Measurements from ENCODE around the gene ATP6V1B1.
"Not testable (repeated sequence)": the region's sequence is repeated elsewhere in the genome, so short reads cannot be mapped to it uniquely, and the experiment has no call there.

Gene ATP6V1B1

DNA sequence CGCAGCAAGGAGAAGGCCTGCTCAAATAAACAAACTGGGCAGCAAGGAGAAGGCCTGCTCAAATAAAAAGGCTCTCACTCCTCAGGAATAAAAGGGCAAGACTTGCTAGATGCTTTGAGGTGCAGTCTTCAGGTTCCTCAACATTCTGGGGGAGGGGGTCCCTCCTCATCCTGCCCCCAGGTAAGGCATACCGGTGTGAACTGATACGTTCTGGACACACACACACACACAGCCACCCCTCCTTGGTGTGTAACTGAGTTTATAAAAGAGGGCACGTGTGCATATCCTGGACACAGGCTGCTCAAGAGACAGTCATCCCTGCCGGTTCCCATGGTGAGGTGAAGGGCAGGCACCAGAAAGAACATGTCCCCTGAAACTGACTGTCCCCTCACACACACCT lies 54.5 kb downstream of the ATP6V1B1 start:
- DNase-seq (ENCODE audit: low read depth) = no peak

GRCh38 chr2:70991142-70991541 lies 55.4 kb downstream of the ATP6V1B1 start:
- DNase-seq (ENCODE audit: low read depth) = no peak

- no peak for DNase-seq (ENCODE audit: low read depth)
Observed at GRCh38 chr2:70991742-70992141, 56.0 kb downstream of the ATP6V1B1 start.

DNA sequence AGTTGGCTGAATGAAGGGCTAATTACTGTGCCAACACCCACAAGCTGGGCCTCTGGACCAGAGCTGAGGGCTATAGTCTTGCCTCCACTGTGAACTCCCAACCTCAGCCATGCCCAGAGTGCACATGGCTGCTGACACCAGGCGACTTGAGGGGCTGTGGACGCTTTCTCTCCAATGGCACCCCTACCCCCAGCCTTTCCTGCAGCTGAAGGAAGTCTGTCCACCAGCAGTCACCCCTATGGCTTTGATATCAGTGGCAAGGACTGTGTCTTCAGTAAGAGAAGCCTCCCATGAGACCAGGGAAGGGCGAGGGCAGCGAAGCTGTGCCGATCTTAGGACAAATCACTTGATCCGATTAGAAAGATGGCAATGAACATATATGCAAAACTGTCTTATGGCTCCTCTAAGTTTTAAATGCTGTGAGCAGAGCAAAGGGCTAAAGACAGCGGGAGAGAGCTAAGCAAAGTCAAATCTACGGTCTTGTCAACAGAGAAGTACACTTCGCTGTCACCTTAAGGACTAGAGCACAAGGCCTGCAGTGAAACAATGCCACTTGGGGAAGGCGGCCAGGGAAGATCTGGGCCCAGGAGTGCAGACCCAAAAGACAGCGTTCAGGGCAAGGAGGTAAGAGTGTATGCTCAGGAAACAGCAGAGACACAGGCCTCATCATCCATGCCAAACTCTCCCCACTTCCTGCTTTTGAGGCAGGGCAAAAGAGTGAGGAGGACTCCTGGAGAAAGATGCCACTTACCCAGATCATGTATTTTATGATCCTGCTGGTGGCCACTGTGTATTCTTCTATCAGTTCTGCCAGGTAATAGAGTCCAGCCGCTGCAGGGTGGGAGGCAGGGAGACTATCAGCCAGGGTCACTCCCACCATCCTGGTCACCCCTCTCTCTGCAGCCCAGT lies 57.5 kb downstream of the ATP6V1B1 start:
- DNase-seq (ENCODE audit: low read depth) = no peak

- DNase-seq (ENCODE audit: low read depth) = peak; percentile 44
Observed at GRCh38 chr2:70994009-70994698, 58.5 kb downstream of the ATP6V1B1 start.

DNA sequence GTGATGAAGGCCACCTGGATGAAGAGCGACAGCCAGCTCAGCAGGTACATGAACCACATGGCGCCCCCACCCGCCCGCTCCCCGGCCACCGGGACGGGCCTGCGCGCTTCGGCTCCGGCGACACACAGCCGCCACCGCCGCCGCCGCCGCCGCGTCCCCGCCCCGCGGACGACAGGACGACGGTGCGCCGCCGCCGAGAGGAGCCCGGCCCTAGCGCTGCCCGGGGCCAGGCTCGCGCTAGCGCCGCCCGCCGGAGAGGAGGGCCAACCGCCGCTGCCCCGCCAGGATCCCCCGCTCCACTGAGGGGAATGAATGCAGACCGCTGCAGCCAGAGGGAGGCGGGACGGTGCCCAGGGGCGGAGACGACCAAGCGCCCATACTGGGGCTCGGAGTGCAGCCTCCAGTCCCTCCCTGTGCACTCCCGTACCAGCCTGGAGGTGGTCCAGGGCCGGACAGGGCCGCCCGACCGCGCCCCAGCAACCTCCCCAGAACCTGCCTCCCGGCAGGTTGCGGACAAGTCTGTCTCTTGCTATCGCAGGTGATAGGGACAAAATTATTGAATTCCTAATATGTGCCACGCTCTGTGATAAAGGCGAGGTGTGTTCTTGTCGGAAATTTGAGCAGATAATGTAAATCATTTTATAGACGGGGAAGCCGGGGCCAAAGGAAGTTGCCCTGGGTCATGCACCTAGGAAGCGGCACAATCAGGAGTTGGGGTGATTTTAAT lies 59.2 kb downstream of the ATP6V1B1 start, which contains the start of gene TEX261:
TSS of gene TEX261 (minus strand) at position 175 of the 727 bp plus-strand sequence. CDS start at position 59, 116 bp downstream.
- DNase-seq (ENCODE audit: low read depth) = peak; percentile 89

DNA sequence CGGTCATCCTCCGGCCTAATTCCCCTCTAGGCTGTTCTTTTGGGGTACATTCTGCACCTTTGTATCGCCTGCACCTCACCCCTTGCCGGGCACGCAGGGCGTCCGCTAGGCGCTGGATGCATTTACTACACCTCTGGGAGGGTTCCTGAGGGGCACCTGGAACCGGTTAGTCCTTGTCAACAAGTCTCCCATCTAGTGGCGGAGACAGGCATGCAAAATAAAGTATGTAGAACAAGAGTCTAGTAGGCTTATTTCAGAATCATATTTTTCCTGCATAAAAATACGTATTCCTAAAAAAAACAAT lies 59.7 kb downstream of the ATP6V1B1 start:
- peak; percentile 26 for DNase-seq (ENCODE audit: low read depth)

DNA sequence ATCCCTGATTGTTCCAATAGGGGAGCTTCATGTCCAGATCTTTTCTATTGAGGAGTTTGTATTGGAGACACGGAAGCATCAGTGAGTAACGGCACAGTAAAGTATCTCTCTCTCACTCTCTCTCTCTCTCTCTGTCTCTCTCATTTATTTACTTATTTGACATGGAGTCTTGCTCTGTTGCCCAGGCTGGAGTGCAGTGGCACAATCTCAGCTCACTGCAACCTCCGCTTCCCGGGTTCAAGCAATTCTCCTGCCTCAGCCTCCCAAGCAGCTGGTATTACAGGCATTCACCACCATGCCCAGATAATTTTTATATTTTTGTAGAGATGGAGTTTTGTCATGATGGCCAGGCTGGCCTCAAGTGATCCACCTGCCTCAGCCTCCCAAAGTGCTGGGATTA lies 63.2 kb downstream of the ATP6V1B1 start:
- DNase-seq (ENCODE audit: low read depth) = not testable (repeated sequence)

DNA sequence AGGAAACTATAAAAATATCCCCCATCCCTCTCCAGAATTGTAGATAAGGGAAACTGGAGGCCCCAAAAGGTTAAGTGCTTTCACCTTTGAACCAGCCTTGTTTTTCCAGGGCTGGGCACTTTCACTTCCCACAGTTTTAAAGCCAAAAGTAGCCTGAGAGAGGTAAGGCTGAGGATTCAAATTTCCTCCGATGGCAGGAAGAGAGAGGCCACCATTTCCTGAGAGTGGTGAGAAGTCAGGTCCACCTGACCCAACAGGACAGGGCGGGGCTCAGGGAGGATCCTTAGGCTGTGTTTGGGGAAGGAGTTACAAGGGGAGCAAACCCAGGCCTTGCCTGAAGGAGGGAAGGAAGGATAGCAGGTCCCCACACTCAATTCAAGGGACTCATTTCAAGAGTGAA lies 63.7 kb downstream of the ATP6V1B1 start:
- no peak for DNase-seq (ENCODE audit: low read depth)

GRCh38 chr2:70999931-71000330 lies 64.2 kb downstream of the ATP6V1B1 start:
- not testable (repeated sequence) for DNase-seq (ENCODE audit: low read depth)

DNA sequence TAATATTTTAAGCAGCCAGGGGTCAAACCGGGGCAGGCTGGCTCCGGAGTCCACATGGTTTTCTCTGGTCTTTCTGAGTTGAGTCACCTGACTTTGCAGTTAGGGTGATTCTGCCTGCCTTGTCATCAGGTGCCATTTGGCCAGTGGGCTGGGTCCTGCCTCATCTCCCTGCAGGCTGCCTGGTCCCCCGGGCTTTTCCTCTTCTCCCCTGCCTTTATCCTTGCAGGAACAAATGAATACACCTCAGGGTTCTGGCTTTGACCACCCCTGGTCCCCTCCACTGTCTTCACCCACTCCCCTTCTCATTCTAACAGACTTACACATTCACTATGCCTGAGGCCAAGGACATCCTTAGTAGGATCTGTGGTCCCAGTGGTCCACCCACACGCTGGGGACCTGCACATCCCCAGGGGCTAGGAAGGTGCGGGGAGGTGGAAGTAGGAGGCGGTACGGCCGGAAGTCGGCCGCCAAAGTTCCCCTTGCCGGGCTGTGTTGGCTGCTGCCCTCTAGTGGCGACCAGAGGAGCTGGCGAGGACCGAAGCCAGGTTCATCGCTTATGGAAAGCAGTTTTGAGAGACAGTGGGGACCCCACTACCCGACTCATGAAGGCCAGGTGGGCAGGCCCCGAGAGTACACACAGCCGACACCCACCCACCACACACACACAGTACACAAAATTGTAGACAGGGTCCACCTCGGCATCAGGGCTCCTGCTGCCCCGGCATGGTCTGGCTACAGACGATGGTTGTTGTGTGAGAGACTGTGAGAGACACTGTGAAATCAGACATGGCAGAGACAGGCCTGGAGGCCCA lies 65.3 kb downstream of the ATP6V1B1 start:
- DNase-seq (ENCODE audit: low read depth) = peak; percentile 69

DNA sequence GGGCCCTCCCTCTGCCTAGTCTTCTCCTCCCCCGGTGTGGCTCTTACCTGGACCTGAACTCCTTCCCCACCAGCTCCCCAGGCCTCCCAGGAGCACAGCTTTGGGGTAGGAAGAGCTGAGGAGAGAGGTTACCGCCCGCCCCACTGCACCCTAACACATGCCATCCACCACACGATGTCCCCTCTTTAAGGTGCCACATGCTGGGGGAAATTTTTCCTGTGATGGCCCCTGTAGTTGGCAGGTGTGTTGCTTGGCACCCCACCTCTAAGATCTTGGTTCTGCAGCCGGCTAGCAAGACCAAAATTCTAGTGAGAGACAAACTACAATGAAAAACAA lies 65.9 kb downstream of the ATP6V1B1 start:
- DNase-seq (ENCODE audit: low read depth) = no peak

DNA sequence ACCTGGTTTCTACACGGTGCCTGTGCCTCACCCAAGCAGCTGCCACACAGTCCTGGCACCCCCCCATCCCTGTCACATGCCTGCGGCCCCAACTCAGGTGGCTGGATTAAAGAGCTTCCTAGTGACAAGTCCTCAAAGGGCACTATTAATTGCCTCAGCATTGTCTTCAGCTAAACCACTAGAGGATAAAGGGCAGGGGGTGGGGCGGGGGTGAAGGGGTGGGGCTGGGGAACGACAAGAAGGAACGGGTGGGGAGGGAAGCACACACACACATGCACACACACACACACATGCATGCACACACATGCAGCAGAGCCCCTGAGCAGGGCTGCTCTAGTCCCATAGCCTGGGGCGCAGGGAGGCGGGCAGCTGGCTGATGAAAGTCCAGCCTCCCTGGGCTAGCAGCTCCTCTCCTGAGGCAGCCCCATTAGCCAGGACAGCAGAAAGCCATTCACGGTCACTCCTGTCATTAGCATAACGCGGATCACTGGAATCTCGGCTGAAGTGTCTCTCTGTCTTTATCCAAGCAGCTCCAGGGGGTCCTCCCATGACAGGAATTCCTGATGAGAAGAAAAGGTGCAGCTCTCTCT lies 66.4 kb downstream of the ATP6V1B1 start:
- no peak for DNase-seq (ENCODE audit: low read depth)

GRCh38 chr2:71003396-71003795 lies 67.7 kb downstream of the ATP6V1B1 start:
- no peak for DNase-seq (ENCODE audit: low read depth)

DNA sequence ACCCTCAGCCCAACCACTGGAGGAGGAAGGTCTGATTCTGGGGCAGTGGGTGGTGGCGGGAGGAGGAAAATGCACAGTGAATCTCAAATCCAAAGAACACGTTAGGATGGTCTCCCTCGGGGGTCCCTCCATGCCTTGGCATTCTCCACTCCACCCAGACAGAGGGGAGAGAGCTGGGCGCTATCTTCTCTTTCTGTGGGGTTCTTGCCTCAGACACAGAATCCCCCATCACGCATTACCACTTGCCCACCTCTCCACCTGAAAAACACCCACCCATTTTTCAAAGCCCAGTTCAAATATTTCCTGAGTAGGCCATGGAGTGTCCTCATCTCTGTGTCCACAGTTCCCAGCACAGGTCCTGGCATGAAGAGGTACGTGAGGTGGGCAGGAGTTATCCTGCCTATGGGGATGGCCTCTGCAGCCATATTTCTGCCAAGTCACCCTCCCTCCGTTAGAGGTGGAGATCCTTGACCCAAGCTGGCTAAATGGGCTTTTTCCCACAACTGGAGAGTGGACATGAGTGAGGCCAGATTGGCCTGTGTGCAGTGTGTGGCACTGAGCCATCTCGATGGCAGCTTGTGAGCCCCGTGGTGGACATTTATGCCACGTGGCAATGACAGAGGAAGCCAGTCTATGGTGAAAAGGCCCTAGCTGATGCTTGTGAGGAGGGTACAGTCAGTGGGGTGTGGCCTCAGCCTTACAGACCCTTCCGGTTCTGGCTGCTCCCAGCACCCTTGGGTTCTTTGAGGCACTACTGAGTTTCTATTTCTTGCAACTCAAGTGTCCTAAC lies 68.5 kb downstream of the ATP6V1B1 start:
- DNase-seq (ENCODE audit: low read depth) = no peak

GRCh38 chr2:71004857-71005256 lies 69.2 kb downstream of the ATP6V1B1 start:
- no peak for DNase-seq (ENCODE audit: low read depth)

- no peak for DNase-seq (ENCODE audit: low read depth)
Observed at GRCh38 chr2:71005271-71006202, 69.8 kb downstream of the ATP6V1B1 start.

GRCh38 chr2:71006323-71006722 lies 70.6 kb downstream of the ATP6V1B1 start:
- DNase-seq (ENCODE audit: low read depth) = no peak

DNA sequence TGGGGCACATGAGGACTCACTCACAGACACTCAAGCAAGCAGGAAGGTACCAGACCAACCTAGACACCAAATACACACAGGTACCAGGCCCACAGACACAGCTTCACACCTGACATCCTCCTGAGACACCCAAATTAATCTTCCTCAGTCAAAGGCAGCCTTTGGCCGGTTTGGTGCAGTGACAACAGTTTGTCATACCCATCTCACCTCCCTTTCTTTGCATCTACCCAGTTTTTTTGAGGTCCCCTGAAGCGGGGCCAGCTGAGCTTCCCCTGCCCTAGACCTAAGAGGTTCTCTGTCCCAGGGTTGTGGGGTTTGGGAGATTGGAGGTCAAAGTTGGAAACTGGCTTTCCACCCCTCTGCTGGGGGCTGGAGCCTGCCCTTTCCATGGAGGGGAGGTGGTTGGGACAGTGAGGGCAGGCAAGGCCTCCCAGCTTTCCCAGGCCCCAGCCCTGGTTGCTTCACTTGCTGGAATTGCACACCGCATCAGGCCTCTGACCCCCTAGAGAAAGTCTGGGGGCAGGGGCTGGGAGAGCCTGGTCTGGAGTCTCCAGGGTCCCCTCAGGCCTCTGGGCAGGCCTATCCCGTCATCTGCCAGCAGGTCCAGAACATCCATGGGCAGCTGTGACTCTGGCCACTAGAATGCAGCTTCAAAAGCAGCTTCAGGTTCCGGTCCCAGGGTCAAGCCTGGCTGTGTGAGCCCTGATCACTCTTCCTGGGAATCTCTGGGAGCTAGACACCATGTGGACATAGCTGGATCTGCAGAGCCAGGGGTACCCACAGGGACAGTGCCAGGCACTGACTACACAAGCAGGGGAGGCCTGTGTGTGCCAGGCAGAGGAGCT lies 71.5 kb downstream of the ATP6V1B1 start:
- no peak for DNase-seq (ENCODE audit: low read depth)

Measured in stimulated activated CD8-positive, alpha-beta memory T cell treated with anti-CD3 and anti-CD28 coated beads, Interleukin-4, amount 100 ng/mL, for 24 hours (primary cell).